Stimulated activated CD8-positive, alpha-beta memory T cell treated with anti-CD3 and anti-CD28 coated beads, Interleukin-7, amount 100 ng/mL, for 4 hours (primary cell): ENCODE results near the gene PEBP1.
"Not testable (repeated sequence)": the region's sequence is repeated elsewhere in the genome, so short reads cannot be mapped to it uniquely, and the experiment has no call there.

Source experiments
- DNase-seq, 2 donors: peaks; one replicate each; pipeline ENCODE4 v3.0.0-alpha.2; 2020; ENCODE audit warnings: low read depth in 2 of 2

PEBP1 gene

DNA sequence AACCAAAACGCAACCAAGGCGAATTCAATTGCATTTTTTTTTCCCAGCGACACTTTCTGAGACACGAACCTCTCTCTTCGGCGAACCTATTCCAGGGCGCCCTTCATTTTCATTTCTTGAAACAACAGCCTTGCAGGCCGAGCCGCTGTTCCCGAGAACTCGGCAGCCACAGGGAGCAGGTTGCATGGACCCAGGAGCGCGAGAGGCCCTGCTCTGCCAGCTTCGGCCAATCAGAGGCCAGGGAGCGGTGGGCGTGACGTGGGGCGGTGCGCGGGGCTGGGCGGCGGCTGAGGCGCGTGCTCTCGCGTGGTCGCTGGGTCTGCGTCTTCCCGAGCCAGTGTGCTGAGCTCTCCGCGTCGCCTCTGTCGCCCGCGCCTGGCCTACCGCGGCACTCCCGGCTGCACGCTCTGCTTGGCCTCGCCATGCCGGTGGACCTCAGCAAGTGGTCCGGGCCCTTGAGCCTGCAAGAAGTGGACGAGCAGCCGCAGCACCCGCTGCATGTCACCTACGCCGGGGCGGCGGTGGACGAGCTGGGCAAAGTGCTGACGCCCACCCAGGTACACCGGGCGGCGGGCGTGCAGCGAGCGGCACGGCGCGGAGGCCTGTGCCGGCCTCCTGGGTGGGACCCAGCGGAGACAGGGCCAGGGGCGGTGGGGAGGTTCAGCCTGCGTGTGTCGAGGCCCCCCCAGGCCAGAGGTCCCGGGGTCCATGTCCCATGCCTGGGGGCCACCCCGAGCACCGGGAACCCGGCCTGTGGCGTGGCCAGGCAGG, at the start of gene PEBP1:
TSS of gene PEBP1 (plus strand) at position 337 of the 771 bp plus-strand sequence. CDS start at position 423, 86 bp downstream.
- peak; percentile 86 to 90 for DNase-seq

DNA sequence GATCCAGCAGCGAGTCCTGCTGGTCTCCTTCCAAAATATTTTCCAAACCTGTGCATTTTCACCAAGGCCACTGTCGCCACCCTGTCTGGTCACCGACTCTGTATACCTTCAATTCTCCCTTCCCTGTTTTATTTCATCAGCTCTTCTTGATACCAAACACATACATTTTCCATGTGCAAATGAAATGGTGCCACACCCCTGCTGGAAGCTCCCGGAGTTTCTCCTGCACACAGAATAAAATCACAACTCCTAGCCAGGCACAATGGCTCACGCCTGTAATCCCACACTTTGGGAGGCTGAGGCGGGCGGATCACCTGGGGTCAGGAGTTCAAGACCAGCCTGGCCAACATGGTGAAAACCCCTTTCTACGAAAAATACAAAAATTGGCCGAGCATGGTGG, 46.1 kb upstream of the PEBP1 start:
- no peak for DNase-seq

GRCh38 chr12:118094039-118094438, 41.9 kb upstream of the PEBP1 start:
- no peak for DNase-seq

DNA sequence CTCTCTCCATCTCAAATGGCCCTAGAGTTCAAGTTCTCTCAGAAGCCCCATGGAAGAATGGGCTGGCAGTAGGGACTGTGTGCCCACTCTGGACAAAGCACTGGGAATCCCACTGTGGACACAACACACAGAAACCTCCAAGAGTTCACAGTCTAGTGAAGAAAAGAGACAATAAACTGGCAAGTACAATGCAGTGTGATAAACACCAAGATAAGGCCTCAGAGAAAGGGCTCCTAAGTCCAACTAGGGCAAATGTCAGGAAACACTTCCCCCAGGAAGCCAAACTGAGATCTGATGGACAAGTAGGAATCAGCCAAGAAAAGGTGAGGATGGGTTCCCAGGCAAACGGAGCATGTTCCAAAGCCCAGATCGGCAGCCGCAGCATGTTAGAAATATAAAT, 37.5 kb upstream of the PEBP1 start:
- DNase-seq, result no peak

DNA sequence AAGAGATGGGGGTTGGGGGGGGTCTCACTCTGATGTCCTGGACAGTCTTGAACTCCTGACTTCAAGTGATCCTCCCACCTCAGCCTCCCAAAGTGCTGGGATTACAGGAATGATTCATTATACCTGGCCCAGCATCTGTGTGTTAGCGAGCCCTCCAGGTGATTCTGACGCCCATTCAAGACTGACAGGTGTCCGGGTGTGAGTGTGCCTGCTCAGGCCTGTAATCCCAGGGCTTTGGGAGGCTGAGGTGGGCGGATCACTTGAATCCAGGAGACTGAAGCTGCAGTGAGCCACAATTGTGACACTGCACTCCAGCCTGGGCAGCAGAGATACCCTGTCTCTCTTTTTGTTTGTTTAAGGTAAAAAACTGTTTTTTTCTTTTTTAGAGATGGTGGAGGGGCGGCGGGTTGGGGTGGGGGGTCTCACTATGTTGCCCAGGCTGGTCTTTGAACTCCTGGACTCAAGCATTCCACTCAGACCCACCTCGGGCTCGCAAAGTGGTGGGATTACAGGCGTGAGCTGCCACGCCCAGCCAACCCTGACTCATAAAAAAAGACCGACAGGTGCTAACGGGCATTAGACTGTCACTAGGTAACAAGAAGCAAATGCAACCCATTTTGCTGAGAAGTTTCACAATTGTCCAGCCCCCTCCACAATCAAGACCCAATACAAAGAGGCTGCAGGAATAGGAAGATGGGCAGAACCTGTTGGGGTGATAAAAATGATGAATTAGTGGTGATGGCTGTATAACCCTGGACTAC, 36.8 kb upstream of the PEBP1 start:
- no peak for DNase-seq

GRCh38 chr12:118101051-118101450, 34.9 kb upstream of the PEBP1 start:
- DNase-seq, result no peak

- no peak for DNase-seq
Observed at GRCh38 chr12:118102070-118102469, 33.9 kb upstream of the PEBP1 start.

DNA sequence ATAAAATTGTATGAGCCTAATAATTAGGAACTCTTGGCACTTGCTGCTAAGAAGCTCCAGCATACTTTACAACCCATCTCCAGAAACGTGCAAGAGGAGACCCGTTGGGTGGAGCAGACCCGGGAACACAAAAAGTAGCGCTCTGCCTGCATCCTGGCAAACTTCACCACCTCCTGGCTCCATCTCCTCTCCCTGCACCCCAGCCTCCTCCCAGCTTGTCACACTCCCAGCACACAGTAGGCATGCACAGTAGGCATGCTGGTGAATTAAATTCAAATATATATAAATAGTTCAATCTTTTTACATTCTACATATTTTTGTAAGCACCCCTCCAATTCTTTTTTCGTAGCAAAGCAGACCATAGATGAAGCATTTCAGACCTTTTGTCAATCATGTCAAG, 33.3 kb upstream of the PEBP1 start:
- no peak for DNase-seq

DNA sequence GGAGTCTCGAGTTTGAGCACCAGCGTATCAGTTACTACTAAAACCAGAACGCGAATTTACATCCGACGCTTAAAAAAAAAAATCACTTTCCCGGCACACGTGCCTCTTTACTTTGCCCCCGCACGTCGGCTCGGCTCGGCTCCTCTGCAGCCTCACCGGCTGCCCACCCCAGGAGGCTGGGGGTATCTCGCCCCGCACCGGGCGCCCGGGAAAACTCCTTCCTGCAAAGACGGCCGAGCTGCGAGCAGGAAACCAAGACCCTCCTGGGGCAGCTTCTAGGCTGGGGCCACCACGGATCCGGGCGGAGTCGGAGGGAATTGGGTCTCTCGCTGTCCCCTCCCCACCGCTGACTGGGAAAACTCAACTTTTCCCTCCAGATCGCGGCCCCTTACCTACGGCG, 32.7 kb upstream of the PEBP1 start:
- DNase-seq, result no peak

GRCh38 chr12:118103601-118104382, 32.1 kb upstream of the PEBP1 start, which contains the start of gene VSIG10:
TSS of gene VSIG10 (minus strand) at chr12:118104011. CDS start at chr12:118103671, 340 bp downstream.
- no peak for DNase-seq

DNA sequence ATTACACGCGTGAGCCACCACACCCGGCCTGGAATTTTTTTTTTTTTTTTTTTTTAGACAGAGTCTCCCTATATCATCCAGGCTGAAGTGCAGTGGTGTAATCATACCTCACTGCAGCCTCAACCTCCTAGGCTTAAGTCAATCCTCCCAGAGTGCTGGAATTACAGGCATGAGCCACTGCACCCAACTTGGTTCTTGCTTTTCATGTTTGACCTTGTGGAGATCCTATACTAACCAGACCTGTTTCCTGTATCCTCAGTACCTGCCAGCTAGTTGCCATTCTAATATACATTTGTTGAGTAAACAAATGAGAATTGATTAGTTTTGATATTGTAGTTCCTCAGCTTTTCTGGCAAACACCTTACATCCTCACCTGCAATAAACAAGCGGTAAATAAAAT, 28.9 kb upstream of the PEBP1 start:
- no peak for DNase-seq

- no peak for DNase-seq
Observed at GRCh38 chr12:118107694-118108093, 28.2 kb upstream of the PEBP1 start.

- DNase-seq, result no peak
Observed at GRCh38 chr12:118109088-118109487, 26.8 kb upstream of the PEBP1 start.

DNA sequence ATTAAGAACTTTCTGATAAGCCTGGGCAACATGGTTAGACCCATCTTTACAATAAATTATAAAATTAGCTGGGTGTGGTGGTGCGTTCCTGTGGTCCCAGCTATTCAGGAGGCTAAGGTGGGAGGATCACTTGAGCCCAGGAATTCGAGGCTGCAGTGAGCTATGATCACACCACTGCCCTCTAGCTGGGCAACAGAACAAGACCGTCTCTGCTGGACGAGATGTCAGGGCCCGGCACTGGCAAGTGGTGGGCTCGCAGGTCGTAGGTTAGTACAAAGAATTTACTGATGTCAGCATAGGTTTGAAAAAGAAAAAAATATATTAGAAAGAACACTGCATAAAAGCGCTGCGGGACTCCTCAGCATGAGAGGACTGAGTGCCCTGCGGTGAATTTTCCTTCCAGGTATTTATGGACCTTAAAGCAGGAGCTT, 16.5 kb upstream of the PEBP1 start:
- no peak for DNase-seq

- DNase-seq, result peak; percentile 12 to 21
Observed at GRCh38 chr12:118120579-118121363, 15.2 kb upstream of the PEBP1 start.

GRCh38 chr12:118122264-118122663, 13.7 kb upstream of the PEBP1 start:
- no peak for DNase-seq

- DNase-seq, result no peak
Observed at GRCh38 chr12:118124333-118124874, 11.5 kb upstream of the PEBP1 start.

DNA sequence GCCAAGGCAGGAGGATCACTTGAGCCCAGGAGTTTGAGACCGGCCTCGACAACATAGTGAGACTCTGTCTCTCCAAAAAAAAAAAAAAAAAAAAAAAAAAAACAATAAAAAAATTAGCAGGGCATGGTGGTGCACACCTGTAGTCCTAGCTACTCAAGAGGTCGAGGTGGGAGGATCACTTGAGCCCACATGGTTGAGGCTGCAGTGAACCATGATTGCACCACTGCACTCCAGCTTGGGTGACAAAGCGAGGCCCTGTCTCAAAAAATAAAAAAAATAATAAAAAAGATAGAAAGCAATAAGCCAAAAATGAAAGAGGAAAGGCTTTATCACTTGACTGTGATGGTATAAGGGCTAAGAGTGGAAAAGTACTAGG, 10.2 kb upstream of the PEBP1 start:
- no peak for DNase-seq

DNA sequence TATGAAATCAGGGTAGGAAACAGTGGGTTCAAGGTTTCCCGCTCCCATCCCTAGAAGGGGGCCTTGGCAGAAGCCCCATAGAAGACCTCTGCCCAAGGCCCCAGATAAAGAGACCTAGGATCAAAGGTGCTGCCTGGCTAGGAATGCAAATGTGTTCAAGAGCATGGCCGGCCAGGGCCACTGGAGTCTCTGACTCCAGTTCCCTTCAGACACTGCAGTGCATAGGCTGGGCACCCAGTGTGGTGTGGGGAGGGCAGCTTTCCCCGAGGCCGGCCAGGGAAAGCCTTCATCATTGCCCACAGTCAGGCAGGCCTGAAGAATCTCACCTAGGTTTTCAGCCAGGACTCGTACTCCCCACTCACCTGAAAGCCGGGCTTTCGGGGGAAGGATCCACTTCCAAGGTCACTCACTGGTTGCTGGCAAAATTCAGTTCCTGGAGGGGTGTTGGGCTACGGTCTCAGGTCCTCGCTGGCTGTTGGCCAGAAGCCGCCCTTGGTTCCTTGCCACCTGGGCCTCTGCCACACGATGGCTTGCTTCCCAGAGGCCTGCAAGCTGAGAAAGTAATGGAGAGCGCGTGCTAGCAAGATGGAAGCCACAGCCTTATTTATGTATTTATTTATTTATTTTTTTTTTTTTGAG, 9.7 kb upstream of the PEBP1 start:
- no peak for DNase-seq

GRCh38 chr12:118127867-118128266, 8.1 kb upstream of the PEBP1 start:
- DNase-seq, result no peak

- not testable (repeated sequence) for DNase-seq
Observed at GRCh38 chr12:118129436-118129835, 6.5 kb upstream of the PEBP1 start.
